ENCODE data around the gene ALLC.

DNA sequence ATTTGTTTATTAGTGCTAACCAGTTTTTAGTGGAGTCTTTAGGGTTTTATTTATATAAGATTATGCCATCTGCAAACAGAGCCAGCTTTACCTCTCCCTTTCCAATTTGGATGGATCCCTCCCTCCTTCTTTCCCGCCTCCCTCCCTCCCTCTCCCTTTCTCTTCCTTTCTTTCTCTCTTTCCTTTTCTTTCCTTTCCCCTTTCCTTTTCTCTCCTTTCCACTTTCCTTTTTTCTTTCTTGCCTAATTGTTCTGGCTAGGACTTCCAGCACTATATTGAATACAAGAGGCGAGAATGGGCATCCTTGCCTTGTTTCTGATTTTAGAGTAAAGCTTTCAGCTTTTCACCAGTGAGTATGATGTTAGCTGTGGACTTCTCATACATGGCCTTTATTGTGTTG lies 39.0 kb upstream of the ALLC start:
- TF ChIP-seq CTCF (IDR thresholded peaks at IDR 0.05), result no peak
- TF ChIP-seq EP300 (IDR thresholded peaks at IDR 0.05; ENCODE audit: borderline replicate concordance in 1 of 2, low read depth in 1 of 2, low read length in 1 of 2), result no peak
- no peak for TF ChIP-seq EZH2phosphoT487 (IDR thresholded peaks at IDR 0.05; ENCODE audit: borderline replicate concordance, low read depth)
- no peak for TF ChIP-seq MXI1 (IDR thresholded peaks at IDR 0.05; ENCODE audit: low read depth, low read length)
- TF ChIP-seq USF1 (IDR thresholded peaks at IDR 0.05; ENCODE audit: borderline replicate concordance, low read depth), result no peak
- no peak for TF ChIP-seq RAD21 (IDR thresholded peaks at IDR 0.05; ENCODE audit: low read length)
- TF ChIP-seq RFX5 (IDR thresholded peaks at IDR 0.05; ENCODE audit: low read length), result no peak
- no peak for TF ChIP-seq TAF1 (IDR thresholded peaks at IDR 0.05; ENCODE audit: borderline replicate concordance, low read depth, low read length)
- TF ChIP-seq TEAD4 (IDR thresholded peaks at IDR 0.05; ENCODE audit: borderline replicate concordance, insufficient read depth), result no peak
- no peak for TF ChIP-seq MEF2A (IDR thresholded peaks at IDR 0.05; ENCODE audit: borderline replicate concordance, low read depth)
